IMR-90 (cell line): ENCODE data around the gene GALR1. TPM values are rescaled to one million over a fixed set of nuclear protein-coding genes. Genes with fewer than 3 reads are reported as not detected.
A peak's percentile ranks its signal among the peaks of the same experiment; 100 is the strongest.

Experiments used
- ATAC-seq: fragments of 200-7000 bp; cut with Tn5 transposase; 2 replicates; pipeline ENCODE4 v1.9.1; 2020; ENCODE audit warnings: low read depth, mild to moderate bottlenecking, moderate library complexity
- BruUV-seq: library from RNA; stranded (reverse); fragments of 400-500 nt; replicated peaks from 2 replicates; lab custom pipeline; 2021; lab: Mats Ljungman, UMichigan
- CTCF ChIA-PET: fragments of 300-600 bp; formaldehyde crosslinking; extraction: SDS; loops from one replicate; lab custom pipeline; 2021; ENCODE audit warnings: antibody characterized with exemption; lab: Yijun Ruan, JAX
- POLR2A ChIA-PET: fragments of 300-600 bp; sonication (Branson Sonifier 250); formaldehyde crosslinking; loops from one replicate; lab custom pipeline; 2022; ENCODE audit warnings: antibody characterized with exemption; ENCODE audit not compliant: unreplicated experiment; lab: Charles Lee
- DNase-seq: peaks from one replicate; pipeline ENCODE4 v3.0.0; 2013
- H2AFZ ChIP-seq: replicated peaks from 2 replicates; pipeline ENCODE3; 2013; ENCODE audit warnings: low read length, mild to moderate bottlenecking; ENCODE audit not compliant: poor library complexity
- H2AK5ac ChIP-seq: 2 replicates; pipeline ENCODE4 v1.6.1; 2013; ENCODE audit warnings: low read depth, low read length, inconsistent platforms
- H2AK9ac ChIP-seq: replicated peaks from 2 replicates; pipeline ENCODE3; 2013; ENCODE audit warnings: mild to moderate bottlenecking, low read depth, low read length, moderate library complexity; ENCODE audit not compliant: poor library complexity
- H2BK120ac ChIP-seq: 2 replicates; pipeline ENCODE4 v1.6.1; 2013; ENCODE audit warnings: low read depth, low read length, inconsistent platforms
- H2BK15ac ChIP-seq: 3 replicates; pipeline ENCODE4 v1.6.1; 2013; ENCODE audit warnings: low read depth, low read length, inconsistent platforms
- H2BK20ac ChIP-seq: 2 replicates; pipeline ENCODE4 v1.6.1; 2013; ENCODE audit warnings: low read depth, mild to moderate bottlenecking, inconsistent platforms, low read length, moderate library complexity
- H2BK5ac ChIP-seq: 2 replicates; pipeline ENCODE4 v1.6.1; 2013; ENCODE audit warnings: mild to moderate bottlenecking, low read depth, low read length, inconsistent platforms; ENCODE audit not compliant: poor library complexity, severe bottlenecking
- H3K14ac ChIP-seq: replicated peaks from 2 replicates; pipeline ENCODE4 v1.6.1; 2013; ENCODE audit warnings: low read depth, low read length, inconsistent platforms
- H3K18ac ChIP-seq: 2 replicates; pipeline ENCODE4 v1.6.1; 2013; ENCODE audit warnings: low read depth, low read length, control low read depth
- H3K23ac ChIP-seq: 2 replicates; pipeline ENCODE4 v1.6.1; 2013; ENCODE audit warnings: low read depth, low read length, inconsistent platforms
- H3K27ac ChIP-seq: 2 replicates; pipeline ENCODE4 v1.5.1; 2013; ENCODE audit warnings: mild to moderate bottlenecking, control low read depth, low read length; ENCODE audit not compliant: insufficient read depth
- H3K27me3 ChIP-seq: 2 replicates; pipeline ENCODE4 v1.6.1; 2013; ENCODE audit warnings: low read length; ENCODE audit not compliant: control insufficient read depth, insufficient read depth
- H3K36me3 ChIP-seq: 2 replicates; pipeline ENCODE4 v1.6.1; 2013; ENCODE audit warnings: low read length, mixed read lengths; ENCODE audit not compliant: control insufficient read depth, insufficient read depth
- H3K4ac ChIP-seq: 2 replicates; pipeline ENCODE4 v1.6.1; 2013; ENCODE audit warnings: low read depth, low read length, inconsistent platforms
- H3K4me1 ChIP-seq: 2 replicates; pipeline ENCODE4 v1.6.1; 2013; ENCODE audit warnings: low read length, mixed read lengths; ENCODE audit not compliant: control insufficient read depth, insufficient read depth
- H3K4me2 ChIP-seq: 2 replicates; pipeline ENCODE4 v1.6.1; 2013; ENCODE audit warnings: low read depth, mild to moderate bottlenecking, control low read depth, low read length, moderate library complexity
- H3K4me3 ChIP-seq: 2 replicates; pipeline ENCODE4 v1.5.1; 2013; ENCODE audit warnings: low read depth, mild to moderate bottlenecking, control low read depth, low read length, moderate library complexity; ENCODE audit not compliant: insufficient read depth
- H3K56ac ChIP-seq: 2 replicates; pipeline ENCODE4 v1.6.1; 2013; ENCODE audit warnings: low read length, inconsistent platforms; ENCODE audit not compliant: insufficient read depth; ENCODE audit errors: extremely low read depth
- H3K79me1 ChIP-seq, 2 experiments: 2 replicates each; pipeline ENCODE4 v1.6.1; 2013; ENCODE audit warnings: low read length in 2 of 2, inconsistent platforms in 1 of 2, low read depth in 1 of 2
- H3K9ac ChIP-seq: 2 replicates; pipeline ENCODE4 v1.6.1; 2013; ENCODE audit warnings: low read depth, low read length, control low read depth
- H3K9me1 ChIP-seq: 2 replicates; pipeline ENCODE4 v1.6.1; 2013; ENCODE audit warnings: low read length, inconsistent platforms; ENCODE audit not compliant: insufficient read depth
- H3K9me3 ChIP-seq: 2 replicates; pipeline ENCODE4 v1.6.1; 2013; ENCODE audit warnings: low read length; ENCODE audit not compliant: control insufficient read depth, insufficient read depth
- H4K20me1 ChIP-seq: 2 replicates; pipeline ENCODE4 v1.6.1; 2013; ENCODE audit warnings: low read length, inconsistent platforms; ENCODE audit not compliant: insufficient read depth
- H4K5ac ChIP-seq: 2 replicates; pipeline ENCODE4 v1.6.1; 2013; ENCODE audit warnings: mild to moderate bottlenecking, low read depth, low read length, control low read depth
- H4K8ac ChIP-seq, 2 experiments: 2 replicates each; pipeline ENCODE4 v1.6.1; 2013; ENCODE audit warnings: low read depth in 2 of 2, low read length in 2 of 2, control low read depth in 1 of 2, inconsistent platforms in 1 of 2
- H4K91ac ChIP-seq: 2 replicates; pipeline ENCODE4 v1.6.1; 2013; ENCODE audit warnings: low read depth, low read length, inconsistent platforms; ENCODE audit not compliant: insufficient read depth
- BHLHE40 ChIP-seq: fragments of 150-350 bp; IDR thresholded peaks from 2 replicates; pipeline ENCODE4 v1.6.1; 2016; ENCODE audit warnings: mild to moderate bottlenecking, low read depth, low read length
- CHD1 ChIP-seq: IDR thresholded peaks from 2 replicates; pipeline ENCODE4 v1.6.1; 2012; ENCODE audit warnings: low read depth, low read length, improper control_type of control experiment
- MXI1 ChIP-seq: IDR thresholded peaks from 2 replicates; pipeline ENCODE4 v1.6.1; 2012; ENCODE audit warnings: low read depth, mild to moderate bottlenecking, low read length, moderate library complexity, borderline replicate concordance
- NFE2L2 ChIP-seq: fragments of 150-350 bp; IDR thresholded peaks from 2 replicates; pipeline ENCODE4 v1.6.1; 2016; ENCODE audit warnings: low read depth, mild to moderate bottlenecking, low read length
- RFX5 ChIP-seq: IDR thresholded peaks from 2 replicates; pipeline ENCODE4 v1.8.0; 2012; ENCODE audit warnings: low read depth, mild to moderate bottlenecking, low read length, moderate library complexity
- USF2 ChIP-seq: fragments of 150-350 bp; IDR thresholded peaks from 2 replicates; pipeline ENCODE4 v1.6.1; 2017; ENCODE audit warnings: mild to moderate bottlenecking, antibody characterized with exemption, low read length, low read depth
- WGBS, 2 experiments: methylation state at CpG; one replicate each; pipeline versions ENCODE4 v1.1.5 to v1.1.7; 2013; ENCODE audit warnings: missing lambda C conversion rate in 2 of 2; ENCODE audit not compliant: insufficient read length in 1 of 2; ENCODE audit errors: extremely low coverage in 2 of 2; 5-methylcytosine and 5-hydroxymethylcytosine counted together
- dilution Hi-C: fragments of 300-500 bp; cut with HindIII; formaldehyde crosslinking; loops from one replicate; pipeline ENCODE4 v1.14.3; 2018; ENCODE audit warnings: low sequenced_read_pairs; ENCODE audit not compliant: unreplicated experiment
- in situ Hi-C: fragments of 300-500 bp; cut with MboI; formaldehyde crosslinking; loops from 3 replicates; pipeline ENCODE4 v1.14.3; 2019; ENCODE audit warnings: low sequenced_read_pairs, inconsistent platforms, mixed read lengths
- intact Hi-C: fragments of 100-400 bp; cut with micrococcal nuclease; formaldehyde crosslinking; loops from 2 replicates; pipeline ENCODE4 v1.10.0; 2022
- polyA plus RNA-seq, 3 experiments: library from polyadenylated mRNA; depleted of rRNA; stranded (reverse); fragments of >200 nt; gene quantifications; 2 replicates each; pipeline ENCODE4 v1.2.3, GENCODE V29; 2012; ENCODE audit warnings: low replicate concordance in 1 of 3
- total RNA-seq: library from RNA; depleted of rRNA; stranded (reverse); fragments of >200 nt; gene quantifications from 2 replicates; pipeline ENCODE4 v1.2.3, GENCODE V29; 2012

The GALR1 gene
- total and polyA plus RNA-seq, 2 of the 4 experiments (the other 2 are of a cell fraction): not detected

- Histone ChIP-seq H3K9me3 (no peaks in the 10 kb centered on the region), H3K14ac (no peak overlapping the region), H3K4me1 (peaks cover 7% of the 10 kb centered on the region), H2BK120ac (no peak overlapping the region), H4K20me1 (no peaks in the 10 kb centered on the region), H3K27me3 (no peaks in the 10 kb centered on the region; the same call in 1 of the 2 replicates), H2BK5ac (no peak overlapping the region), H2AK5ac (no peak overlapping the region), H2BK15ac (no peak overlapping the region), H2AK9ac (no peak overlapping the region), H3K4me2 (no peak overlapping the region), H4K8ac (no peak overlapping the region), H3K56ac (no peak overlapping the region), H3K9ac (no peak overlapping the region), H4K91ac (no peak overlapping the region), H3K18ac (no peak overlapping the region), H2AFZ (no peak overlapping the region), H3K4ac (no peak overlapping the region), H3K4me3 (no peak overlapping the region), H3K23ac (no peak overlapping the region), H3K79me1 (no peaks in the 10 kb centered on the region), H3K27ac (no peak overlapping the region), H4K5ac (no peak overlapping the region), H2BK20ac (no peak overlapping the region), H3K9me1 (0 out of 2 replicates have a peak, but pooled peaks cover 6% of the 10 kb centered on the region), H3K36me3 (no peaks in the 10 kb centered on the region)
- 28% methylated on average over 2 of the region's 12 CpGs; no CpG with 5 or more reads in 1 of the 2 experiments for WGBS, 2 experiments
- ATAC-seq (peak; percentile 65), DNase-seq (peak; percentile 22)
- ChIA-PET POLR2A (no interaction called here), CTCF (no interaction called here)
- BruUV-seq: no TSS peak
- dilution Hi-C loops: no loop called here
- intact Hi-C loops: no loop called here
- TF ChIP-seq MXI1 (peak; percentile 65; the same call in 1 of the 2 replicates), CHD1 (no peak), BHLHE40 (no peak), USF2 (peak; percentile 25; the same call in 1 of the 2 replicates), RFX5 (no peak), NFE2L2 (no peak)
- in situ Hi-C loops: loop anchor here (25.0 kb wide), 1 partner anchor 391 kb away; the partner anchor contains the start of gene ZNF236
These were observed 46.6 kb upstream of the GALR1 start for GRCh38 chr18:77203071-77203470.
